ENCODE results near the gene SLC1A3. TPM values are rescaled to one million over a fixed set of nuclear protein-coding genes. Genes with fewer than 3 reads are reported as not detected.

The SLC1A3 gene
- total RNA-seq, 4 donors from 2014 or later, result 95.6 to 479 (median 173) TPM

- TF ChIP-seq CTCF (IDR thresholded peaks at IDR 0.05; ENCODE audit: low read depth), result no peak
These were observed 56.0 kb downstream of the SLC1A3 start for GRCh38 chr5:36662291-36662851.

DNA sequence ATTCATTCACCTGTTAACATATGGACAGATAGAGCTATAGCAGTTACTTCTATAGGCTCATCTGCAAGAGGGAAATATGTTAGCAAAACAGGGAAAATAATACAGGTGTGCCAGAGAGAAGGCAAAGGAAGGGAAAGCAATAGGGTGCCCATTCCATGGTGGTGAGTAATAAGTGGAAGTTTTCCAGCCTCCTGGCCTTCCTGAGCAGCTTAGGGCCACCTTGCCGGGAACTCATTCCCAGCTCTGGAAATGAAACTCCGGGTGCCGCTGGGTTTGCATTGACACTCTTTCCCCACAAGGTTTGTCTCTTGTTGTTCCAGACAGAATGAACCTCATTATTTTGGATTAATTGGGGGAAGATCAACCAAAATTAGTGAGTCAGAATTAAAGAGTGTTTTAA lies 58.4 kb downstream of the SLC1A3 start:
- TF ChIP-seq CTCF (IDR thresholded peaks at IDR 0.05; ENCODE audit: low read depth), result no peak

DNA sequence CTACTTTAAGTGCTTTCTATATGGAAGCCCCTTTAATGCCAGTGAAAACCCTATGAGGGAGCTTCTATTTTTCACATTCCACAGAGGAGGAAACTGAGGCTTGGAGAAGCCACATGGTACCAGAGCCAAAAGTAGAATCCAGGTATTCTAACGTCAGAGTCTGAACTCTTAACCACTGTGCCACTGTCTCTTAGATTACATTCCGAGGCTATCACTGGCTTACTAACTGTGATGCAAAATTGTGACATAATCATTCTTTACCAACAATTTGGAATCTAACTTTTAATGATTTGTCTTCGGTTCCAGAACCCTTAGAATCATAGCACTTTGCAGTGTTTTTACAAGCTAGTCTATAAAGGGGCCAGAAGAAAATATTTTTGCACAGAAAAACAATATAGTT lies 59.2 kb downstream of the SLC1A3 start:
- TF ChIP-seq CTCF (IDR thresholded peaks at IDR 0.05; ENCODE audit: low read depth), result no peak

DNA sequence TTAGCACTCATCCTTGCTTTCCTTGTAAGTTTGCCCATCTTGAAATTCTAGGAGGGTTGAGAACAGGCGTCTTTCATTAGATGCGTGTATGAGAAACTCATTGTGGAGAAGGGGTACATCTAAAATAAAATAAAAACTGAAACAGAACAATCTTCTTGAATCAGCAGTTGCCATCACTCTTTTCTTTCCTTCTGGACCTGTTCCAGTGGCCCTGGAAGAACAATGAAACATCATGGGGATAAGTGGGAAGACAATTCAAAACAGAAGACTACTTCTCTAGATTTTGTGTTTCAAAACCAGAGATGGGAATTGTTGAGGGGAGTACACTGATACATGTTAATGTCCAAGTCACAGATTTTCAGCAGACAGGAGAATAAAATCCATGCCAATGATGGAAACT lies 59.9 kb downstream of the SLC1A3 start:
- TF ChIP-seq CTCF (IDR thresholded peaks at IDR 0.05; ENCODE audit: low read depth), result no peak

- TF ChIP-seq CTCF (IDR thresholded peaks at IDR 0.05; ENCODE audit: low read depth), result no peak
These were observed 60.6 kb downstream of the SLC1A3 start for GRCh38 chr5:36666986-36667385.

- TF ChIP-seq CTCF (IDR thresholded peaks at IDR 0.05; ENCODE audit: low read depth), result no peak
These were observed 61.4 kb downstream of the SLC1A3 start for GRCh38 chr5:36667824-36668223.

DNA sequence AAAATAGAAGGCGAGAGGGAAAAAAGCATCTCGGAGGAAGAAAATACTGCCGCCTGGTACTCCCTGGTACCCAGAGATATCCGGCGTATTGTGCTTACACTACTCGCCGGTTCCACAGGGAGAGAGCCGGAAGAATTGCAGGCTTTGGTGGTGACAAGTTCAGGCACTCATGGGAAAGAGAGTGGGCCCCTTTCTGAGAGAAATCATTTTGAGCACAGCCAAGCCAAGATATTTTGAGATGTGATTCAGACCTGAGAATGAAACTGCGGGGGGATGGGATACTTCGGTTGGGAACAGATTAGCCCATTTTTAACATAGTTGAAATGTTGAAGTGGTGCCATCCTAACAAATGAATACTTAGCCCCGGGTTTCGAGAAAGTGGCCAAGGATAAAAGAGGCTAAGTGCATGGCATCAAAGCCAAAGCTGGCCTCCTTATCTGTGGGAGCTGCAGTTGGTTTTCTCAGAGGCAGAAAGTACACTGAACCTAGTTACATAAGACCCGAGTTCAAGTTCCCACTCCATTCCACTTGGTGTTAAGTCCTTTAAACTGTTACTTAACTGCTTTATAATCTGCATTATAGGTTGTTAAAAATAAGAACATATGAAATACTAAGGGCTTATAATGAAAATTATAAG lies 62.7 kb downstream of the SLC1A3 start:
- TF ChIP-seq CTCF (IDR thresholded peaks at IDR 0.05; ENCODE audit: low read depth), result no peak
